OCI-LY3 (cell line): Measurements from ENCODE around the gene PLCB1.

Experiments
- H2AFZ ChIP-seq: fragments of 200-600, 300-600 bp; shearing (Covaris generic); 2 replicates; pipeline ENCODE4 v1.6.0; 2014; ENCODE audit warnings: antibody characterized with exemption, low read depth, low read length
- H3K27ac ChIP-seq: fragments of 200-600, 300-600 bp; sonication (generic); 2 replicates; pipeline ENCODE4 v1.5.1; 2014; ENCODE audit warnings: mild to moderate bottlenecking, low read length, moderate library complexity, mixed read lengths
- H3K27me3 ChIP-seq: fragments of 200-600, 300-600 bp; sonication (generic); 2 replicates; pipeline ENCODE4 v1.6.1; 2014; ENCODE audit warnings: low read depth, low read length, mixed read lengths
- H3K36me3 ChIP-seq: fragments of 200-600, 300-600 bp; sonication (generic); replicated peaks from 2 replicates; pipeline ENCODE3; 2014; ENCODE audit warnings: low read depth, low read length, mixed read lengths
- H3K4me1 ChIP-seq: fragments of 300-600, 200-600 bp; sonication (generic); 2 replicates; pipeline ENCODE4 v1.6.1; 2014; ENCODE audit warnings: low read length, mixed read lengths
- H3K4me2 ChIP-seq: fragments of 200-600, 300-600 bp; sonication (generic); 2 replicates; pipeline ENCODE4 v1.6.1; 2014; ENCODE audit warnings: low read length, mixed read lengths
- H3K4me3 ChIP-seq: fragments of 300-600, 200-600 bp; sonication (generic); 2 replicates; pipeline ENCODE4 v1.5.1; 2014; ENCODE audit warnings: antibody characterized with exemption, mild to moderate bottlenecking, low read length, moderate library complexity
- H3K79me2 ChIP-seq: fragments of 300-600, 200-600 bp; shearing (Covaris generic); 2 replicates; pipeline ENCODE4 v1.6.1; 2014; ENCODE audit warnings: mild to moderate bottlenecking, low read length, mixed read lengths
- H3K9ac ChIP-seq: fragments of 300-600, 200-600 bp; shearing (Covaris generic); 2 replicates; pipeline ENCODE4 v1.6.0; 2014; ENCODE audit warnings: mild to moderate bottlenecking, low read length, moderate library complexity
- H3K9me3 ChIP-seq: fragments of 200-600, 300-600 bp; shearing (Covaris generic); 2 replicates; pipeline ENCODE4 v1.6.1; 2014; ENCODE audit warnings: low read length, mixed read lengths; ENCODE audit not compliant: insufficient read depth
- H4K20me1 ChIP-seq: fragments of 200-600, 300-600 bp; sonication (generic); 2 replicates; pipeline ENCODE4 v1.6.1; 2016; ENCODE audit warnings: low read length, mixed read lengths; ENCODE audit not compliant: insufficient read depth
- CTCF ChIP-seq: fragments of 200-600, 300-600 bp; sonication (generic); IDR thresholded peaks from 2 replicates; pipeline ENCODE4 v1.5.1; 2014; ENCODE audit warnings: antibody characterized with exemption, low read length, low read depth
- EZH2phosphoT487 ChIP-seq: fragments of 200-600 bp; shearing (Covaris generic); IDR thresholded peaks from 2 replicates; pipeline ENCODE4 v1.6.1; 2018; ENCODE audit warnings: antibody characterized with exemption, mixed run types, low read depth

Gene PLCB1

GRCh38 chr20:8631271-8631670 lies 499.2 kb downstream of the PLCB1 start:
- H3K9me3 ChIP-seq = no peaks in the 10 kb centered on the region
- H2AFZ ChIP-seq = no peak overlapping the region

GRCh38 chr20:8633366-8633765 lies 501.3 kb downstream of the PLCB1 start:
- no peak overlapping the region for H3K4me3 ChIP-seq
- no peaks in the 10 kb centered on the region for H3K27me3 ChIP-seq
- no peaks in the 10 kb centered on the region for H3K36me3 ChIP-seq
- H3K9me3 ChIP-seq = no peaks in the 10 kb centered on the region
- no peak overlapping the region for H2AFZ ChIP-seq
- no peaks in the 10 kb centered on the region for H3K79me2 ChIP-seq
- H3K9ac ChIP-seq = no peak overlapping the region
- TF ChIP-seq CTCF (no peak), EZH2phosphoT487 (no peak)
- no peak overlapping the region for H3K4me2 ChIP-seq
- no peaks in the 10 kb centered on the region for H3K4me1 ChIP-seq
- no peak overlapping the region for H3K27ac ChIP-seq
- no peaks in the 10 kb centered on the region for H4K20me1 ChIP-seq

More at GRCh38 chr20:8631271-8631670, 499.2 kb downstream of the PLCB1 start:
- Histone ChIP-seq H3K36me3 (no peaks in the 10 kb centered on the region), H3K4me2 (no peak overlapping the region), H3K4me1 (no peaks in the 10 kb centered on the region), H3K9ac (no peak overlapping the region), H3K79me2 (no peaks in the 10 kb centered on the region), H3K27me3 (no peaks in the 10 kb centered on the region), H3K27ac (no peak overlapping the region), H3K4me3 (no peak overlapping the region), H4K20me1 (no peaks in the 10 kb centered on the region)
- TF ChIP-seq EZH2phosphoT487 (no peak), CTCF (no peak)

- Histone ChIP-seq H3K9me3 (no peaks in the 10 kb centered on the region), H3K4me3 (no peak overlapping the region), H3K27me3 (no peaks in the 10 kb centered on the region), H2AFZ (no peak overlapping the region), H3K36me3 (no peaks in the 10 kb centered on the region), H3K4me2 (no peak overlapping the region), H3K79me2 (no peaks in the 10 kb centered on the region), H4K20me1 (no peaks in the 10 kb centered on the region), H3K9ac (no peak overlapping the region), H3K27ac (no peak overlapping the region), H3K4me1 (no peaks in the 10 kb centered on the region)
- no peak for TF ChIP-seq CTCF
- no peak for TF ChIP-seq EZH2phosphoT487
Observed at GRCh38 chr20:8635048-8635572, 503.0 kb downstream of the PLCB1 start.

- no peak overlapping the region for H2AFZ ChIP-seq
- H3K9ac ChIP-seq = no peak overlapping the region
- no peaks in the 10 kb centered on the region for H4K20me1 ChIP-seq
- no peak for TF ChIP-seq EZH2phosphoT487
- TF ChIP-seq CTCF = no peak
- H3K27me3 ChIP-seq = no peaks in the 10 kb centered on the region
- H3K4me2 ChIP-seq = no peak overlapping the region
- no peaks in the 10 kb centered on the region for H3K36me3 ChIP-seq
- H3K27ac ChIP-seq = no peak overlapping the region
- H3K79me2 ChIP-seq = no peaks in the 10 kb centered on the region
- H3K4me3 ChIP-seq = no peak overlapping the region
- no peaks in the 10 kb centered on the region for H3K4me1 ChIP-seq
- no peaks in the 10 kb centered on the region for H3K9me3 ChIP-seq
Observed at GRCh38 chr20:8635837-8636236, 503.8 kb downstream of the PLCB1 start.
